ENCODE measurements around the gene MARCHF10. TPM values are rescaled to one million over a fixed set of nuclear protein-coding genes. Genes with fewer than 3 reads are reported as not detected.

Gene MARCHF10
- total and polyA plus RNA-seq, 2 of the 4 experiments (the other 2 are of a cell fraction): 0.18 to 0.74 TPM

- ATAC-seq (ENCODE audit: low read depth): no peak
- H3K18ac ChIP-seq (ENCODE audit: low read depth, low read length): peak overlapping the region; percentile 42; the same call in 1 of the 2 replicates
- H3K79me1 ChIP-seq (ENCODE audit: low read depth in 1 of 2, low read length in 2 of 2): no peaks in the 10 kb centered on the region
- H3K23ac ChIP-seq (ENCODE audit: low read depth, low read length): no peak overlapping the region
- 0 out of 2 replicates have a peak overlapping the region, but pooled peaks have one; percentile 31 for H4K91ac ChIP-seq (ENCODE audit: insufficient read depth, low read depth, low read length)
- intact Hi-C loops (cut with micrococcal nuclease) (no loop called here), dilution Hi-C loops (cut with HindIII; ENCODE audit: low sequenced_read_pairs, unreplicated experiment) (no loop called here), in situ Hi-C loops (cut with MboI; ENCODE audit: low sequenced_read_pairs) (no loop called here)
- no CpG with 5 or more reads among the region's 7 CpGs for WGBS, 2 experiments (ENCODE audit: extremely low coverage in 2 of 2, insufficient read length in 1 of 2)
- no peak overlapping the region for H2AFZ ChIP-seq (replicated peaks; ENCODE audit: low read length, poor library complexity)
- H3K56ac ChIP-seq (ENCODE audit: extremely low read depth, insufficient read depth, low read length): no peak overlapping the region
- H3K27me3 ChIP-seq (ENCODE audit: control insufficient read depth, insufficient read depth, low read length): no peaks in the 10 kb centered on the region
- H3K9ac ChIP-seq (ENCODE audit: low read depth, low read length): no peak overlapping the region
- no peaks in the 10 kb centered on the region for H3K9me3 ChIP-seq (ENCODE audit: control insufficient read depth, insufficient read depth, low read length)
- H2AK5ac ChIP-seq (ENCODE audit: low read depth, low read length): 0 out of 2 replicates have a peak overlapping the region, but pooled peaks have one; percentile 20
- H3K9me1 ChIP-seq (ENCODE audit: insufficient read depth, low read length): no peaks in the 10 kb centered on the region
- TF ChIP-seq RCOR1 (IDR thresholded peaks at IDR 0.05; ENCODE audit: insufficient replicate concordance, low read length): no peak
- no peak for TF ChIP-seq USF2 (IDR thresholded peaks at IDR 0.05; ENCODE audit: low read depth, low read length)
- no peak for TF ChIP-seq ELK1 (IDR thresholded peaks at IDR 0.05; ENCODE audit: borderline replicate concordance, low read depth, low read length)
- no peak for TF ChIP-seq RFX5 (IDR thresholded peaks at IDR 0.05; ENCODE audit: low read depth, low read length)
- TF ChIP-seq POLR2A (IDR thresholded peaks at IDR 0.05; ENCODE audit: low read depth, low read length): no peak
- no peak for TF ChIP-seq MAFK (IDR thresholded peaks at IDR 0.05; ENCODE audit: low read depth, low read length)
- TF ChIP-seq MAZ (IDR thresholded peaks at IDR 0.05; ENCODE audit: borderline replicate concordance, low read depth, low read length): no peak
- no peak for TF ChIP-seq MXI1 (IDR thresholded peaks at IDR 0.05; ENCODE audit: borderline replicate concordance, low read depth, low read length)
- no peak for TF ChIP-seq RAD21 (IDR thresholded peaks at IDR 0.05; ENCODE audit: low read length)
- TF ChIP-seq NFE2L2 (IDR thresholded peaks at IDR 0.05; ENCODE audit: low read depth, low read length): no peak
- no peak for TF ChIP-seq CHD1 (IDR thresholded peaks at IDR 0.05; ENCODE audit: low read depth, low read length)
- TF ChIP-seq SMC3 (IDR thresholded peaks at IDR 0.05; ENCODE audit: low read depth, low read length): no peak
- TF ChIP-seq FOS (IDR thresholded peaks at IDR 0.05; ENCODE audit: low read depth, low read length): no peak
- no peak for TF ChIP-seq CTCF (conservative IDR thresholded peaks at IDR 0.05; ENCODE audit: low read depth, low read length)
- no peak for TF ChIP-seq BHLHE40 (IDR thresholded peaks at IDR 0.05; ENCODE audit: low read depth, low read length)
- no peak for TF ChIP-seq CEBPB (IDR thresholded peaks at IDR 0.05; ENCODE audit: low read depth, low read length)
- peak overlapping the region; percentile 56; the same call in 1 of the 2 replicates for H3K14ac ChIP-seq (replicated peaks; ENCODE audit: low read depth, low read length)
- H2BK15ac ChIP-seq (ENCODE audit: low read depth, low read length): no peak overlapping the region
- ChIA-PET CTCF (no interaction called here), POLR2A (ENCODE audit: unreplicated experiment) (no interaction called here)
- no peak overlapping the region; the same call in 1 of the 2 replicates for H4K5ac ChIP-seq (ENCODE audit: low read depth, low read length)
- 0 out of 2 replicates have a peak overlapping the region, but pooled peaks have one; percentile 29 for H2BK120ac ChIP-seq (ENCODE audit: low read depth, low read length)
- H2BK5ac ChIP-seq (ENCODE audit: low read depth, low read length, poor library complexity, severe bottlenecking): no peak overlapping the region
- no peak overlapping the region; a peak in 1 of 4 replicates for H4K8ac ChIP-seq (ENCODE audit: low read depth in 2 of 2, low read length in 2 of 2)
- no peak overlapping the region for H3K4me2 ChIP-seq (ENCODE audit: low read depth, low read length)
- H4K20me1 ChIP-seq (ENCODE audit: insufficient read depth, low read length): no peaks in the 10 kb centered on the region
- no TSS peak for BruUV-seq (replicated peaks)
- H3K4me3 ChIP-seq (ENCODE audit: insufficient read depth, low read depth, low read length): no peak overlapping the region
- H3K27ac ChIP-seq (ENCODE audit: insufficient read depth, low read length): no peak overlapping the region
- H2BK20ac ChIP-seq (ENCODE audit: low read depth, low read length): 0 out of 2 replicates have a peak overlapping the region, but pooled peaks have one; percentile 34
- no peaks in the 10 kb centered on the region for H3K36me3 ChIP-seq (ENCODE audit: control insufficient read depth, insufficient read depth, low read length)
- no peak overlapping the region for H2AK9ac ChIP-seq (replicated peaks; ENCODE audit: low read depth, low read length, poor library complexity)
- H3K4ac ChIP-seq (ENCODE audit: low read depth, low read length): no peak overlapping the region
- H3K4me1 ChIP-seq (ENCODE audit: control insufficient read depth, insufficient read depth, low read length): peaks cover 7% of the 10 kb centered on the region; the same call in 1 of the 2 replicates
- peak; percentile 36 for DNase-seq
These were observed 6.5 kb downstream of the MARCHF10 start for GRCh38 chr17:62801553-62802114.

All from IMR-90 (cell line).